H9 (cell line): ENCODE measurements around the gene NSUN2. TPM values are rescaled to one million over a fixed set of nuclear protein-coding genes. Genes with fewer than 3 reads are reported as not detected.

ENCODE experiments used
- DNase-seq: peaks from one replicate; pipeline ENCODE4 v3.0.0-alpha.2; 2017
- H2AFZ ChIP-seq: one replicate; pipeline ENCODE4 v1.6.1; 2013; ENCODE audit warnings: mild to moderate bottlenecking, low read length, control low read depth, moderate library complexity
- H2AK5ac ChIP-seq: 2 replicates; pipeline ENCODE4 v1.6.1; 2013; ENCODE audit warnings: low read length, control low read depth, mixed read lengths; ENCODE audit not compliant: insufficient read length
- H2BK120ac ChIP-seq: one replicate; pipeline ENCODE4 v1.6.1; 2013; ENCODE audit warnings: low read depth, mild to moderate bottlenecking, low read length, control low read depth, inconsistent platforms; ENCODE audit not compliant: poor library complexity, severe bottlenecking
- H2BK12ac ChIP-seq: 2 replicates; pipeline ENCODE4 v1.6.1; 2013; ENCODE audit warnings: low read length, control low read depth, mixed read lengths, low read depth; ENCODE audit not compliant: insufficient read length
- H2BK15ac ChIP-seq: 2 replicates; pipeline ENCODE4 v1.6.1; 2013; ENCODE audit warnings: low read depth, low read length, control low read depth
- H2BK20ac ChIP-seq: one replicate; pipeline ENCODE4 v1.6.1; 2013; ENCODE audit warnings: low read depth, mild to moderate bottlenecking, low read length, control low read depth, inconsistent platforms; ENCODE audit not compliant: poor library complexity, severe bottlenecking
- H2BK5ac ChIP-seq: 2 replicates; pipeline ENCODE4 v1.6.1; 2013; ENCODE audit warnings: low read length, control low read depth, mixed read lengths; ENCODE audit not compliant: insufficient read length
- H3K14ac ChIP-seq: 2 replicates; pipeline ENCODE4 v1.6.1; 2013; ENCODE audit warnings: low read length, control low read depth; ENCODE audit not compliant: insufficient read depth
- H3K18ac ChIP-seq: 2 replicates; pipeline ENCODE4 v1.6.1; 2013; ENCODE audit warnings: low read depth, mild to moderate bottlenecking, mixed read lengths, low read length, control low read depth; ENCODE audit not compliant: insufficient read length
- H3K23ac ChIP-seq: 2 replicates; pipeline ENCODE4 v1.6.1; 2013; ENCODE audit warnings: low read length, control low read depth, mixed read lengths, low read depth; ENCODE audit not compliant: insufficient read length
- H3K23me2 ChIP-seq: 2 replicates; pipeline ENCODE4 v1.6.1; 2013; ENCODE audit warnings: low read depth, mild to moderate bottlenecking, mixed read lengths, low read length, control low read depth; ENCODE audit not compliant: insufficient read length, poor library complexity, severe bottlenecking
- H3K27ac ChIP-seq: 2 replicates; pipeline ENCODE4 v1.5.1; 2013; ENCODE audit warnings: low read length, control low read depth, mixed read lengths, low read depth; ENCODE audit not compliant: insufficient read length
- H3K27me3 ChIP-seq: 2 replicates; pipeline ENCODE4 v1.6.1; 2013; ENCODE audit warnings: low read length, control low read depth, inconsistent platforms; ENCODE audit not compliant: insufficient read depth
- H3K4ac ChIP-seq: 2 replicates; pipeline ENCODE4 v1.6.1; 2013; ENCODE audit warnings: low read depth, mild to moderate bottlenecking, control low read depth, inconsistent platforms, low read length, moderate library complexity
- H3K4me1 ChIP-seq: 2 replicates; pipeline ENCODE4 v1.6.1; 2013; ENCODE audit warnings: low read length, control low read depth, inconsistent platforms; ENCODE audit not compliant: insufficient read depth
- H3K4me2 ChIP-seq: 2 replicates; pipeline ENCODE4 v1.6.1; 2013; ENCODE audit warnings: low read length, control low read depth, mixed read lengths; ENCODE audit not compliant: insufficient read length, insufficient read depth
- H3K56ac ChIP-seq: 2 replicates; pipeline ENCODE4 v1.6.1; 2013; ENCODE audit warnings: low read depth, mild to moderate bottlenecking, mixed read lengths, low read length, control low read depth; ENCODE audit not compliant: insufficient read length
- H3K79me1 ChIP-seq: 2 replicates; pipeline ENCODE4 v1.6.1; 2013; ENCODE audit warnings: low read depth, mild to moderate bottlenecking, moderate library complexity, low read length, control low read depth, inconsistent platforms; ENCODE audit not compliant: insufficient read depth, poor library complexity, severe bottlenecking
- H3K79me2 ChIP-seq: 2 replicates; pipeline ENCODE4 v1.6.1; 2013; ENCODE audit warnings: low read length, control low read depth, inconsistent platforms; ENCODE audit not compliant: insufficient read depth
- H3K9ac ChIP-seq: 2 replicates; pipeline ENCODE4 v1.6.1; 2013; ENCODE audit warnings: low read length, control low read depth, mixed read lengths; ENCODE audit not compliant: insufficient read length; ENCODE audit errors: extremely low read depth
- H3K9me3 ChIP-seq: one replicate; pipeline ENCODE4 v1.6.1; 2013; ENCODE audit warnings: low read depth, low read length, inconsistent platforms; ENCODE audit not compliant: control insufficient read depth
- H3T11ph ChIP-seq: one replicate; pipeline ENCODE4 v1.6.1; 2013; ENCODE audit warnings: mild to moderate bottlenecking, low read length, control low read depth, inconsistent platforms
- H4K20me1 ChIP-seq: one replicate; pipeline ENCODE4 v1.6.1; 2013; ENCODE audit not compliant: control insufficient read depth, insufficient read length, insufficient read depth
- H4K5ac ChIP-seq: 2 replicates; pipeline ENCODE4 v1.6.1; 2013; ENCODE audit warnings: low read depth, mild to moderate bottlenecking, mixed read lengths, low read length, control low read depth; ENCODE audit not compliant: insufficient read length
- H4K8ac ChIP-seq: replicated peaks from 2 replicates; pipeline ENCODE4 v1.6.1; 2013; ENCODE audit warnings: low read length, control low read depth, mixed read lengths, low read depth; ENCODE audit not compliant: insufficient read length
- H4K91ac ChIP-seq: 2 replicates; pipeline ENCODE4 v1.6.1; 2013; ENCODE audit warnings: low read depth, mild to moderate bottlenecking, moderate library complexity, mixed read lengths, low read length, control low read depth; ENCODE audit not compliant: insufficient read length
- H3K27ac Mint-ChIP-seq, 3 experiments: 2 replicates in 2 of 3; 3 replicates in 1 of 3; pipeline ENCODE4 v1.8.0; 2020 to 2021; ENCODE audit warnings: mixed read lengths in 3 of 3, mild to moderate bottlenecking in 1 of 3, moderate library complexity in 1 of 3
- H3K27me3 Mint-ChIP-seq: 2 replicates; pipeline ENCODE4 v1.8.0; 2021; ENCODE audit warnings: low read depth, mild to moderate bottlenecking, moderate library complexity, mixed read lengths
- H3K36me3 Mint-ChIP-seq, 3 experiments: 2 replicates in 2 of 3; 3 replicates in 1 of 3; pipeline ENCODE4 v1.8.0; 2020 to 2021; ENCODE audit warnings: low read depth in 3 of 3, mixed read lengths in 3 of 3; ENCODE audit not compliant: insufficient read depth in 1 of 3
- H3K4me1 Mint-ChIP-seq, 2 experiments: 2 replicates each; pipeline ENCODE4 v1.8.0; 2020; ENCODE audit warnings: mixed read lengths in 2 of 2
- H3K4me3 Mint-ChIP-seq, 2 experiments: 2 replicates in 1 of 2; 3 replicates in 1 of 2; pipeline ENCODE4 v1.8.0; 2020 to 2021; ENCODE audit warnings: mild to moderate bottlenecking in 2 of 2, mixed read lengths in 2 of 2, moderate library complexity in 1 of 2
- H3K9me3 Mint-ChIP-seq, 2 experiments: 2 replicates in 1 of 2; 3 replicates in 1 of 2; pipeline ENCODE4 v1.8.0; 2020; ENCODE audit warnings: mild to moderate bottlenecking in 2 of 2, mixed read lengths in 2 of 2, moderate library complexity in 1 of 2
- WGBS: extraction: QIAGEN DNeasy Blood & Tissue Kit; methylation state at CpG from one replicate; pipeline ENCODE4 v1.1.7; 2013; ENCODE audit warnings: missing lambda C conversion rate, low lambda C conversion rate, mixed read lengths; ENCODE audit not compliant: insufficient read length; ENCODE audit errors: extremely low coverage; 5-methylcytosine and 5-hydroxymethylcytosine counted together
- total RNA-seq: library from RNA; stranded (reverse); gene quantifications from 2 replicates; pipeline ENCODE4 v1.2.1, GENCODE V29; 2021
- TF ChIP-seq, protein P1 (sequence below): fragments of 200-600 bp; sonication (generic); conservative IDR thresholded peaks from 3 replicates; pipeline ENCODE4 v1.8.0; 2021; ENCODE audit warnings: antibody characterized with exemption, mild to moderate bottlenecking

Gene NSUN2
- total RNA-seq, 1 experiment from 2014 or later = 115 TPM

DNA sequence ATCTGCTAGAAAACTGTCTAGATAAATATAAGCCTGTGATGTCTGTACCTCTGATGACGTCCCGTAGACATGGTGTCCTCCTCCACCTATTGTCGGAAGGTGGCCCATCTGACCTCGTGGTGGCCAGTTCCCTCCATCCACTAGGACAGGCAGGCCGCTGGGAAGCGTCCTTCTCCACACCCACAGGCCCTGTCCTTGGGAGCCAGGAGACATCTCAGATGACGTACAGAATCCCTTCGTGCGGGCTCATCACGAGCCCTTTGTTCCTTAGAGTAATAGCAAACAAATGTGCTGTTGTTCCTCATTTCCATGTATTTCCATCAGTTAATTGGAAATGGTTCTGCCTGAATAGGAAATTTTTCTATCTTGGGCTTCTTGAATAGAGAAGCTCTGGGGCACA lies 42.0 kb upstream of the NSUN2 start:
- no peak overlapping the region for H2BK20ac ChIP-seq
- H3K23me2 ChIP-seq = no peaks in the 10 kb centered on the region
- H2BK120ac ChIP-seq = no peak overlapping the region
- H4K20me1 ChIP-seq = peaks cover 4% of the 10 kb centered on the region
- DNase-seq = no peak
- peaks cover 24 to 50% (median 38%) of the 10 kb centered on the region in 3 experiments for H3K36me3 Mint-ChIP-seq
- H3K27ac ChIP-seq = no peak overlapping the region
- H3K27me3 ChIP-seq = no peaks in the 10 kb centered on the region; the same call in 1 of the 2 replicates
- H3K4me1 ChIP-seq = no peaks in the 10 kb centered on the region
- H3T11ph ChIP-seq = no peak overlapping the region
- no peaks in the 10 kb centered on the region; the same call in 1 of the 2 replicates for H3K79me2 ChIP-seq
- H3K14ac ChIP-seq = no peak overlapping the region
- H3K56ac ChIP-seq = no peak overlapping the region
- peaks cover 6% of the 10 kb centered on the region for H3K9me3 ChIP-seq
- H3K4me1 Mint-ChIP-seq = no peaks in the 10 kb centered on the region
- no peak overlapping the region for H2BK5ac ChIP-seq
- H3K18ac ChIP-seq = no peak overlapping the region
- no peak overlapping the region for H3K4ac ChIP-seq
- no peak overlapping the region for H4K5ac ChIP-seq
- H3K9ac ChIP-seq = no peak overlapping the region
- no peak overlapping the region for H4K91ac ChIP-seq
- no peak overlapping the region for H3K4me3 Mint-ChIP-seq
- TF ChIP-seq, protein P1, sequence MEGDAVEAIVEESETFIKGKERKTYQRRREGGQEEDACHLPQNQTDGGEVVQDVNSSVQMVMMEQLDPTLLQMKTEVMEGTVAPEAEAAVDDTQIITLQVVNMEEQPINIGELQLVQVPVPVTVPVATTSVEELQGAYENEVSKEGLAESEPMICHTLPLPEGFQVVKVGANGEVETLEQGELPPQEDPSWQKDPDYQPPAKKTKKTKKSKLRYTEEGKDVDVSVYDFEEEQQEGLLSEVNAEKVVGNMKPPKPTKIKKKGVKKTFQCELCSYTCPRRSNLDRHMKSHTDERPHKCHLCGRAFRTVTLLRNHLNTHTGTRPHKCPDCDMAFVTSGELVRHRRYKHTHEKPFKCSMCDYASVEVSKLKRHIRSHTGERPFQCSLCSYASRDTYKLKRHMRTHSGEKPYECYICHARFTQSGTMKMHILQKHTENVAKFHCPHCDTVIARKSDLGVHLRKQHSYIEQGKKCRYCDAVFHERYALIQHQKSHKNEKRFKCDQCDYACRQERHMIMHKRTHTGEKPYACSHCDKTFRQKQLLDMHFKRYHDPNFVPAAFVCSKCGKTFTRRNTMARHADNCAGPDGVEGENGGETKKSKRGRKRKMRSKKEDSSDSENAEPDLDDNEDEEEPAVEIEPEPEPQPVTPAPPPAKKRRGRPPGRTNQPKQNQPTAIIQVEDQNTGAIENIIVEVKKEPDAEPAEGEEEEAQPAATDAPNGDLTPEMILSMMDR = no peak
- H2BK12ac ChIP-seq = no peak overlapping the region
- no CpG with 5 or more reads among the region's 10 CpGs for WGBS
- no peak overlapping the region for H4K8ac ChIP-seq
- no peaks in the 10 kb centered on the region for H3K79me1 ChIP-seq
- H3K4me2 ChIP-seq = no peak overlapping the region
- H2AFZ ChIP-seq = no peak overlapping the region
- H3K23ac ChIP-seq = no peak overlapping the region
- H3K27ac Mint-ChIP-seq = no peak overlapping the region
- H3K9me3 Mint-ChIP-seq = peaks cover 10 to 24% of the 10 kb centered on the region in 2 experiments
- no peak overlapping the region for H2AK5ac ChIP-seq
- H2BK15ac ChIP-seq = no peak overlapping the region
- H3K27me3 Mint-ChIP-seq = peaks cover 4% of the 10 kb centered on the region
